ENCODE results near the gene COL4A6. TPM values are rescaled to one million over a fixed set of nuclear protein-coding genes. Genes with fewer than 3 reads are reported as not detected.
"Not testable (repeated sequence)": the region's sequence is repeated elsewhere in the genome, so short reads cannot be mapped to it uniquely, and the experiment has no call there.

Gene COL4A6
- polyA plus RNA-seq, 2 donors, result 5.0 to 5.9 TPM

DNA sequence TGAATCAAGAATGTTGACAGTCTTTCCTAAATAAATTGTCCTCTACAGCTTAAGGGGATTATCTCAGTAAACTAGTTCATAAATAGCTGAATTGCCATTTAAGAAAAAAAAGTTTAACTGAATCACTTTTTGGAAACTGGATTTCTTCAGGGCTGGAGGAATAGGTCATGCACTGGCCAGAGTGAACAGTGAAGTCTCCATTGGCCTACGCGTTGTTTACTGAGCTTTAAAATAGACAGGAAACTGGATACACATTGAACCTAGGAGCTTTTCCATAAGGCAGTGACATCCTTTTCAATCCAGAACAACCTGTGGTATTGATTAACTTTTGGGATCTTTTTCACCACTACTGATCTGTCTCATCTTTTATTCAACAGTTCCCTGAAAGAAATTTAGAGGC, 58.0 kb downstream of the COL4A6 start:
- no peaks in the 10 kb centered on the region for H3K9me3 ChIP-seq (ENCODE audit: control insufficient read depth in 2 of 2, insufficient read depth in 1 of 2, low read depth in 1 of 2, low read length in 1 of 2)
- 81 to 84% methylated on average over 2 of the region's 2 CpGs for WGBS, 2 donors
- no peaks in the 10 kb centered on the region for H3K36me3 ChIP-seq (ENCODE audit: control insufficient read depth in 2 of 2, insufficient read depth in 2 of 2, low read length in 1 of 2)
- H3K27ac ChIP-seq (ENCODE audit: low read depth in 2 of 2, low read length in 1 of 2), result no peak overlapping the region
- peaks cover 0 to 2% of the 10 kb centered on the region in 2 donors for H3K27me3 ChIP-seq (ENCODE audit: control insufficient read depth in 1 of 2, insufficient read depth in 2 of 2, low read length in 2 of 2)
- no peak overlapping the region for H3K4me3 ChIP-seq (ENCODE audit: low read depth in 1 of 2, low read length in 2 of 2)
- H3K4me1 ChIP-seq (ENCODE audit: control insufficient read depth in 2 of 2, insufficient read depth in 2 of 2, low read length in 1 of 2), result no peaks in the 10 kb centered on the region

DNA sequence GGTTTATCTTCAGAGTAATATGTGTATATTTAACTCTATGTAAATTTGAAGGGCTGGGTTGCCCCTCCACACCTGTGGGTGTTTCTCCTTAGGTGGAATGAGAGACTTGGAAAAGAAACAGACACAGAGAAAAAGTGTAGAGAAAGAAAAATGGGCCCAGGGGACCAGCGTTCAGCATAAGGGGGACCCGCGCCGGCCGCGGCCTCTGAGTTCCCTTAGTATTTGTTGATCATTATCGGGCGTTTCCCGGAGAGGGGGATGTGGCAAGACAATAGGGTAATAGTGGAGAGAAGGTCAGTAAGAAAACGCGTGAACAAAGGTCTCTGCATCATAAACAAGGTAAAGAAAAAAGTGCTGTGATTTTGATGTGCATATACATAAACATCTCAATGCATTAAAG, 61.4 kb downstream of the COL4A6 start:
- WGBS, 2 donors, result 47 to 70% methylated on average over 11 of the region's 11 CpGs

DNA sequence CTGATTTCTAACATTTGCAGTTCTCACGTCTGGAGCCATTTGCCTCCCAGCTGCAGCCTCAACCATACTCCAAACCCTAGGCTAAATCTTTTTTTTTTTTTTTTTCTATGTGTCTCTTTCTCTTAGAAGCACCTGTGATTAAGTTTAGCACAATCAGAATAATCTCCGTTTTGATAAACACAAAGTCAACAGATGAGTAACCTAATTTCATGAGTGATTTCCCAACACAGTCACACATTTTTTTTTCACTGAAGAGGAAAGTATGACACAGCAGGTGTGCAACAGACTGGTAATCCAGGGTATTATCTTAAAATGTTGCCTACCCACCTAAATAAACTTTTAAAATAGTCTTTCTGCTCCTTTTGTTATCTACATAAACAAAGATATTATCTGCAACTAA, 62.6 kb downstream of the COL4A6 start:
- WGBS, 2 donors, result 36 to 44% methylated on average over 2 of the region's 2 CpGs
- not testable (repeated sequence) for H3K4me1 ChIP-seq (ENCODE audit: control insufficient read depth in 2 of 2, insufficient read depth in 2 of 2, low read length in 1 of 2); H3K36me3 ChIP-seq (ENCODE audit: control insufficient read depth in 2 of 2, insufficient read depth in 2 of 2, low read length in 1 of 2); H3K9me3 ChIP-seq (ENCODE audit: control insufficient read depth in 2 of 2, insufficient read depth in 1 of 2, low read depth in 1 of 2, low read length in 1 of 2); H3K4me3 ChIP-seq (ENCODE audit: low read depth in 1 of 2, low read length in 2 of 2); H3K27me3 ChIP-seq (ENCODE audit: control insufficient read depth in 1 of 2, insufficient read depth in 2 of 2, low read length in 2 of 2); H3K27ac ChIP-seq (ENCODE audit: low read depth in 2 of 2, low read length in 1 of 2)

More for the DNA sequence above, 61.4 kb downstream of the COL4A6 start:
- not testable (repeated sequence) for H3K27me3 ChIP-seq (ENCODE audit: control insufficient read depth in 1 of 2, insufficient read depth in 2 of 2, low read length in 2 of 2); H3K27ac ChIP-seq (ENCODE audit: low read depth in 2 of 2, low read length in 1 of 2); H3K9me3 ChIP-seq (ENCODE audit: control insufficient read depth in 2 of 2, insufficient read depth in 1 of 2, low read depth in 1 of 2, low read length in 1 of 2); H3K4me1 ChIP-seq (ENCODE audit: control insufficient read depth in 2 of 2, insufficient read depth in 2 of 2, low read length in 1 of 2); H3K36me3 ChIP-seq (ENCODE audit: control insufficient read depth in 2 of 2, insufficient read depth in 2 of 2, low read length in 1 of 2); H3K4me3 ChIP-seq (ENCODE audit: low read depth in 1 of 2, low read length in 2 of 2)

DNA sequence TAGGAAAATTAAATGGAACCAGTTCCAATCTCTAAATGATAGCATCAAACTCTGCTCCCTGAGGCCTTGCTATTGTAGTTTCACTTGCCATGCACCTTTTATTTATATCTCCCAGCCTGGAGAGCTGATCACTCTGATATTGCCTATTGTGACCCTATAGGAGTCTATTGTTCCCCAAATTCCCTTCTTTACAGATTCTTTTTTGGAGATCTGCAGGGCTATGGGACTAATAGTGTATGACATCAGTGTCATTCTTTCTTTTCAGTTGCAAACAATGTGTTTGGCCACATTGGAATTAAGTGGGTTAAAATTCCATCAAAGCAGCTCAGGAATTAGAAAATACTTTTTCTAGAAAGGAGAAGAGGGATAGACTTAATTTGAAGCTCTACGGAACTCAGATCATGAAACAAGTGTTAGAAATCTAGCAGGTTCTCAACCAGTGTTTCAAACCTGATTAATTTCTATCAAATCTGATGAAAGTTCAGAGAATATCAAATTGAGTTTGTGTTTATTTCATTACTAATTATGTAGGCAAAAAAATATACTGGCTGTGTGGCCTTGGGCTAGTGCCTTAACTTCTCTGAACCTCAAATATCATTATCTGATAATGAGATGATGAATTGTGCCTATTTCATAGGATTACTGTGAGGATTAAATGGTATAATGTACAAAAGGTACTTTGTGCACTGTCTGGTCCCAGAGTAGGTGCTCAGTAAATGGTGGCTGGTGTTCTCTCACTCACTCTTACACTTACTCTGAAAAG, 71.4 kb downstream of the COL4A6 start:
- H3K9me3 ChIP-seq (ENCODE audit: control insufficient read depth in 2 of 2, insufficient read depth in 1 of 2, low read depth in 1 of 2, low read length in 1 of 2), result no peaks in the 10 kb centered on the region
- H3K4me3 ChIP-seq (ENCODE audit: low read depth in 1 of 2, low read length in 2 of 2), result no peak overlapping the region
- no peaks in the 10 kb centered on the region for H3K36me3 ChIP-seq (ENCODE audit: control insufficient read depth in 2 of 2, insufficient read depth in 2 of 2, low read length in 1 of 2)
- no peaks in the 10 kb centered on the region for H3K4me1 ChIP-seq (ENCODE audit: control insufficient read depth in 2 of 2, insufficient read depth in 2 of 2, low read length in 1 of 2)
- 94% methylated on average over 1 of the region's 1 CpG for WGBS, 2 donors
- peaks cover 0 to 3% of the 10 kb centered on the region in 2 donors for H3K27me3 ChIP-seq (ENCODE audit: control insufficient read depth in 1 of 2, insufficient read depth in 2 of 2, low read length in 2 of 2)
- no peak overlapping the region for H3K27ac ChIP-seq (ENCODE audit: low read depth in 2 of 2, low read length in 1 of 2)

DNA sequence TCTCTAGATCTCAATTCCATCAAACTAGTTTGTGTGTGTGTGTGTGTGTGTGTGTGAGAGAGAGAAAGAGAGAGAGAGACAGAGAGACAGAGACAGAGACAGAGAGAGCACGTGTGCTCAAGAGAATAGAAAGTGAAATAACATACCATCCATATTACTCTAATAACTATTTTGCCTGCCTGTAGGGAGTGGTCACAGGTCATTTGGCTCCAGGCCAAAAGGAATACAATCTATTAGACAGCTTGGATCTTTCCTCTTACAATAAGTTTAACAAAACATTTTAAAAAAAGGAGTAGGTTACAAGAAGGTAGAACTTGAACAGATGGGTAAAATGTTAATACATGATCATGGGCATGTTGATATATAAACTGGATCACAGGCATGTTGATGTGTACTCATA, 76.2 kb downstream of the COL4A6 start:
- Histone ChIP-seq H3K27ac (ENCODE audit: low read depth in 2 of 2, low read length in 1 of 2) (no peak overlapping the region), H3K4me3 (ENCODE audit: low read depth in 1 of 2, low read length in 2 of 2) (no peak overlapping the region), H3K9me3 (ENCODE audit: control insufficient read depth in 2 of 2, insufficient read depth in 1 of 2, low read depth in 1 of 2, low read length in 1 of 2) (no peaks in the 10 kb centered on the region), H3K27me3 (ENCODE audit: control insufficient read depth in 1 of 2, insufficient read depth in 2 of 2, low read length in 2 of 2) (peaks cover 0 to 7% of the 10 kb centered on the region in 2 donors), H3K36me3 (ENCODE audit: control insufficient read depth in 2 of 2, insufficient read depth in 2 of 2, low read length in 1 of 2) (no peaks in the 10 kb centered on the region), H3K4me1 (ENCODE audit: control insufficient read depth in 2 of 2, insufficient read depth in 2 of 2, low read length in 1 of 2) (no peaks in the 10 kb centered on the region)
- 11 to 13% methylated on average over 1 of the region's 1 CpG for WGBS, 2 donors

DNA sequence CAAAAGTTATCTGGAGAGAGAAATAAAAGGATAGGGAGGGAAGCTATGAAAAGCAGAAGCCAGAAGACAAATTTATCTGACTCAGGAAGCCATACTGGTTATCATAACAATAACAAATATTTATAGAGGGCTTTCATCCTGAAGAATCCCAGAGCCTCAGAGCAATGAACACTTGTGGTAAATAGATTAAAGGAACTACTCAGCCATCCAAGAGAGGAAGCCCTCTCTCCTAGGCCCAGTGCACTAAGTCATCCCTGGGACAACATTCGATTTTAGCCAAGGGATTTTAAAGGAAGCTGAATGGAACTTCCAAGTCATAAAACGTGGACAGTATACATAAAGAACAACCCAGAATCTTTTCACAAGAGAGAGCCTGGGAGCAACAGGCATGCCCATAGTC, 76.9 kb downstream of the COL4A6 start:
- no peaks in the 10 kb centered on the region for H3K36me3 ChIP-seq (ENCODE audit: control insufficient read depth in 2 of 2, insufficient read depth in 2 of 2, low read length in 1 of 2)
- H3K4me1 ChIP-seq (ENCODE audit: control insufficient read depth in 2 of 2, insufficient read depth in 2 of 2, low read length in 1 of 2), result no peaks in the 10 kb centered on the region
- 46 to 63% methylated on average over 2 of the region's 2 CpGs for WGBS, 2 donors
- peaks cover 0 to 9% of the 10 kb centered on the region in 2 donors for H3K27me3 ChIP-seq (ENCODE audit: control insufficient read depth in 1 of 2, insufficient read depth in 2 of 2, low read length in 2 of 2)
- H3K9me3 ChIP-seq (ENCODE audit: control insufficient read depth in 2 of 2, insufficient read depth in 1 of 2, low read depth in 1 of 2, low read length in 1 of 2), result no peaks in the 10 kb centered on the region
- no peak overlapping the region for H3K4me3 ChIP-seq (ENCODE audit: low read depth in 1 of 2, low read length in 2 of 2)
- no peak overlapping the region for H3K27ac ChIP-seq (ENCODE audit: low read depth in 2 of 2, low read length in 1 of 2)

DNA sequence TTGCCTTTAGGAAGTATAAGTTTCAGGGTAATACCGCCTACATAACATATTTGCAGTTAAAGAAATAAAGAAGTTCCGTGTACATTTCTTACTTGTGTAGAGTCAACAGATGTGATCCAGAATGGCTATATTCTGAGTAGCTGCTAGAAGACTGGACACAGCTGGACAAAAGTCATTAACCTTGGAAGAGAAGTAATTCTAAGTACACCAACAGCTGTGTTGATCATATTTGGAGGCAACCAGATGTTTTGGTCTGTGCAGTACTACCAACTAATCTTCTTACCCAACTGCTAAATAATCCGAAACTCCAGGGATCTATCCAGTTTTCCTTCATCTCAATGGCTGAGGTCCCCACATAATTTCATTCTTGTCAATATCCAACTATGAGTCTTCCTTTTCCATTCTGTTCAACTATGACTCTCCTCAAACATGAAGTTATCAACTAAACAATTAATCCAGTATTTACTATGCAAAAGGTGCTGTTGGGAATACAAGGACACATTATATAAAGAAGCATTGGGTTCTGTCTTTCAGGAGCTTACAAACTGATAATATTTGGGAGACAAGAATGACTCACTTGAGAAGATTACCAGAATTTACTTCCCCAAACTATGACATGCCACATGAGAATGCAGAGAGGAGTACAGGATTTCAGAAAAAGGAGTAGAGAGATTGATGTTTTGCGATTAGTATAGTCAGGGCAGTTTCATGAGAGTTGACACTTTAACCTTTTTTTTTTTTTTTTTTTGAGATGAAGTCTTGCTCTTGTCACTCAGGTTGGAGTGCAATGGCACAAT, 78.2 kb downstream of the COL4A6 start:
- WGBS, 2 donors, result 79 to 85% methylated on average over 4 of the region's 4 CpGs
- Histone ChIP-seq H3K9me3 (ENCODE audit: control insufficient read depth in 2 of 2, insufficient read depth in 1 of 2, low read depth in 1 of 2, low read length in 1 of 2) (no peaks in the 10 kb centered on the region), H3K4me1 (ENCODE audit: control insufficient read depth in 2 of 2, insufficient read depth in 2 of 2, low read length in 1 of 2) (no peaks in the 10 kb centered on the region), H3K4me3 (ENCODE audit: low read depth in 1 of 2, low read length in 2 of 2) (no peak overlapping the region), H3K27ac (ENCODE audit: low read depth in 2 of 2, low read length in 1 of 2) (no peak overlapping the region), H3K27me3 (ENCODE audit: control insufficient read depth in 1 of 2, insufficient read depth in 2 of 2, low read length in 2 of 2) (peaks cover 0 to 10% of the 10 kb centered on the region in 2 donors), H3K36me3 (ENCODE audit: control insufficient read depth in 2 of 2, insufficient read depth in 2 of 2, low read length in 1 of 2) (no peaks in the 10 kb centered on the region)

DNA sequence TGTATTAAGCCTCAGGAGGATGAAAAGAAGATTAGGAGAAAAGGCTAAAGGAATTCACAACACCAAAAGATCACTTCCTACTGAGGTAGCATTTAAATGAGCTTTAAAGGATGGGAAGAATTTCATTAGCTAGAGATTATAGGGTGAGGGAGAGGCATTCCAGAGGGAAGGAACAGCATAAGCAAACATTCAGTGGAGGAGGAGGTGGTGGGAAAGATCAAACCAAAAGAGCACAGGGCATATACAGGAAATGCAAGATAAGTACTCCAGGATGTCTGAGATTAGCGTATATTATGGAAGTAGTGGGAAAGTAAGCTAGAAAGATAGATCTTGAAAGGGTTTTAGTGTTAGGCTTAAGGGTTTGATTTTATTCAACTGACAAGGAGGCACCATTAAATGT, 84.8 kb downstream of the COL4A6 start:
- H3K9me3 ChIP-seq (ENCODE audit: control insufficient read depth in 2 of 2, insufficient read depth in 1 of 2, low read depth in 1 of 2, low read length in 1 of 2), result no peaks in the 10 kb centered on the region
- peaks cover 0 to 10% of the 10 kb centered on the region in 2 donors for H3K27me3 ChIP-seq (ENCODE audit: control insufficient read depth in 1 of 2, insufficient read depth in 2 of 2, low read length in 2 of 2)
- no peak overlapping the region for H3K4me3 ChIP-seq (ENCODE audit: low read depth in 1 of 2, low read length in 2 of 2)
- no peak overlapping the region for H3K27ac ChIP-seq (ENCODE audit: low read depth in 2 of 2, low read length in 1 of 2)
- H3K36me3 ChIP-seq (ENCODE audit: control insufficient read depth in 2 of 2, insufficient read depth in 2 of 2, low read length in 1 of 2), result no peaks in the 10 kb centered on the region
- no peaks in the 10 kb centered on the region for H3K4me1 ChIP-seq (ENCODE audit: control insufficient read depth in 2 of 2, insufficient read depth in 2 of 2, low read length in 1 of 2)
- WGBS, 2 donors, result 77 to 93% methylated on average over 1 of the region's 1 CpG

DNA sequence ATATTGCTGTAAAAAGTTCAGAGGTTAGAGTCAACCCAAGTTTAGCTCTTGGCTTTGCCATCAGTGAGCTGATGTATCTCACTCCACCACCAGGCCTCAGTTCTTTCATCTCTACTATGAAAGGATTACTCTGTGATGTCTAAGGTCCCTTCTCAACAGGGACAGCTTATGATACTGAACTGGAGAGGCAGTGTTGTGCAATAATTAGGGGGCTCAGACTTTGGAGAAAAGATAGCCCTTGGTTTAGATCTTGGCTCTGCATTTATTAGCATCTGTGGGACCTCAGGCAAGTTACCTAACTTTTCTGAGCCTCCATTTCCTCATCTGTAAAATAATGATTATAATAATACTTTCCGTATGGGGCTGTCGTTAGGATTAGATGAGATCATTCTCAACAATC, 89.0 kb downstream of the COL4A6 start:
- Histone ChIP-seq H3K27me3 (ENCODE audit: control insufficient read depth in 1 of 2, insufficient read depth in 2 of 2, low read length in 2 of 2) (peaks cover 0 to 8% of the 10 kb centered on the region in 2 donors), H3K4me3 (ENCODE audit: low read depth in 1 of 2, low read length in 2 of 2) (no peak overlapping the region), H3K9me3 (ENCODE audit: control insufficient read depth in 2 of 2, insufficient read depth in 1 of 2, low read depth in 1 of 2, low read length in 1 of 2) (no peaks in the 10 kb centered on the region), H3K27ac (ENCODE audit: low read depth in 2 of 2, low read length in 1 of 2) (no peak overlapping the region), H3K36me3 (ENCODE audit: control insufficient read depth in 2 of 2, insufficient read depth in 2 of 2, low read length in 1 of 2) (no peaks in the 10 kb centered on the region), H3K4me1 (ENCODE audit: control insufficient read depth in 2 of 2, insufficient read depth in 2 of 2, low read length in 1 of 2) (no peaks in the 10 kb centered on the region)
- 50 to 83% methylated on average over 2 of the region's 2 CpGs for WGBS, 2 donors
